OCI-LY1 (cell line): Measurements from ENCODE around the gene ZNF618.

Experiments used
- H2AFZ ChIP-seq: fragments of 200-600 bp; sonication (generic), shearing (Covaris generic); 2 replicates; pipeline ENCODE4 v1.6.0; 2014; ENCODE audit warnings: antibody characterized with exemption, mild to moderate bottlenecking, low read length
- H3F3A ChIP-seq: fragments of 200-600 bp; sonication (generic), shearing (Covaris generic); 2 replicates; pipeline ENCODE4 v1.6.0; 2014; ENCODE audit warnings: mild to moderate bottlenecking, antibody characterized with exemption, low read length, moderate library complexity; ENCODE audit not compliant: insufficient read depth
- H3K27ac ChIP-seq: fragments of 200-600 bp; sonication (generic); 2 replicates; pipeline ENCODE4 v1.5.1; 2014; ENCODE audit warnings: low read length, mixed run types, mild to moderate bottlenecking, low read depth; ENCODE audit not compliant: poor library complexity, severe bottlenecking
- H3K27me3 ChIP-seq: fragments of 200-600 bp; sonication (generic); 2 replicates; pipeline ENCODE4 v1.6.0; 2014; ENCODE audit warnings: antibody characterized with exemption, mild to moderate bottlenecking, low read length, moderate library complexity; ENCODE audit not compliant: insufficient read depth
- H3K36me3 ChIP-seq: fragments of 200-600 bp; sonication (generic); 2 replicates; pipeline ENCODE4 v1.6.1; 2014; ENCODE audit warnings: mild to moderate bottlenecking, antibody characterized with exemption, low read length, moderate library complexity, mixed read lengths; ENCODE audit not compliant: insufficient read depth
- H3K4me1 ChIP-seq: fragments of 200-600 bp; sonication (generic); 2 replicates; pipeline ENCODE4 v1.5.1; 2014; ENCODE audit warnings: mild to moderate bottlenecking, low read length, moderate library complexity; ENCODE audit not compliant: insufficient read depth, severe bottlenecking
- H3K4me2 ChIP-seq: fragments of 200-600 bp; sonication (generic), shearing (Covaris generic); 2 replicates; pipeline ENCODE4 v1.6.1; 2014; ENCODE audit warnings: low read length
- H3K4me3 ChIP-seq: fragments of 200-600 bp; sonication (generic); 2 replicates; pipeline ENCODE4 v1.5.1; 2014; ENCODE audit warnings: low read length, low read depth, mild to moderate bottlenecking, mixed read lengths; ENCODE audit not compliant: poor library complexity, severe bottlenecking
- H3K79me2 ChIP-seq: fragments of 200-600 bp; shearing (Covaris generic); 2 replicates; pipeline ENCODE4 v1.6.1; 2016; ENCODE audit warnings: mixed run types, low read length, mixed read lengths; ENCODE audit not compliant: insufficient read depth
- H3K9ac ChIP-seq: fragments of 200-600 bp; sonication (generic), shearing (Covaris generic); 2 replicates; pipeline ENCODE4 v1.6.1; 2014; ENCODE audit warnings: mild to moderate bottlenecking, low read length, mixed read lengths
- H3K9me2 ChIP-seq: fragments of 200-600 bp; sonication (generic), shearing (Covaris generic); 2 replicates; pipeline ENCODE4 v1.6.1; 2014; ENCODE audit warnings: low read depth, mild to moderate bottlenecking, low read length, mixed read lengths
- H3K9me3 ChIP-seq: fragments of 200-600 bp; shearing (Covaris generic); 2 replicates; pipeline ENCODE4 v1.6.1; 2014; ENCODE audit warnings: low read length, mixed read lengths
- H4K20me1 ChIP-seq: fragments of 200-600 bp; sonication (generic), shearing (Covaris generic); 2 replicates; pipeline ENCODE4 v1.6.0; 2016; ENCODE audit warnings: mild to moderate bottlenecking, low read length; ENCODE audit not compliant: insufficient read depth
- CTCF ChIP-seq: fragments of 200-600 bp; sonication (generic), shearing (Covaris generic); IDR thresholded peaks from 2 replicates; pipeline ENCODE4 v1.5.1; 2017; ENCODE audit warnings: mild to moderate bottlenecking, antibody characterized with exemption, low read length, moderate library complexity, mixed read lengths
- EZH2 ChIP-seq: fragments of 200-600 bp; sonication (generic), shearing (Covaris generic); IDR thresholded peaks from 2 replicates; pipeline ENCODE4 v1.8.0; 2017; ENCODE audit warnings: borderline replicate concordance, mixed run types, mild to moderate bottlenecking, antibody characterized with exemption, low read length, moderate library complexity, mixed read lengths

ZNF618 gene

GRCh38 chr9:113903514-113904077 lies 27.5 kb downstream of the ZNF618 start:
- H3K4me3 ChIP-seq = no peak overlapping the region
- no peak overlapping the region for H3K9ac ChIP-seq
- no peak overlapping the region for H2AFZ ChIP-seq
- 0 out of 2 replicates have a peak, but pooled peaks cover 5% of the 10 kb centered on the region for H3K27me3 ChIP-seq
- no peak overlapping the region for H3K27ac ChIP-seq
- TF ChIP-seq CTCF = no peak
- no peak for TF ChIP-seq EZH2
- no peaks in the 10 kb centered on the region for H3K36me3 ChIP-seq
- no peaks in the 10 kb centered on the region for H4K20me1 ChIP-seq
- no peaks in the 10 kb centered on the region for H3K4me1 ChIP-seq
- no peaks in the 10 kb centered on the region for H3K9me2 ChIP-seq
- H3F3A ChIP-seq = no peaks in the 10 kb centered on the region
- H3K9me3 ChIP-seq = 0 out of 2 replicates have a peak, but pooled peaks cover 2% of the 10 kb centered on the region
- H3K79me2 ChIP-seq = no peaks in the 10 kb centered on the region
- no peak overlapping the region for H3K4me2 ChIP-seq

- Histone ChIP-seq H3K27me3 (0 out of 2 replicates have a peak, but pooled peaks cover 5% of the 10 kb centered on the region), H3K36me3 (no peaks in the 10 kb centered on the region), H3F3A (no peaks in the 10 kb centered on the region), H4K20me1 (no peaks in the 10 kb centered on the region), H3K9me2 (no peaks in the 10 kb centered on the region), H2AFZ (no peak overlapping the region), H3K4me3 (no peak overlapping the region), H3K4me1 (no peaks in the 10 kb centered on the region), H3K4me2 (no peak overlapping the region), H3K27ac (no peak overlapping the region), H3K9ac (no peak overlapping the region), H3K79me2 (no peaks in the 10 kb centered on the region), H3K9me3 (0 out of 2 replicates have a peak, but pooled peaks cover 2% of the 10 kb centered on the region)
- no peak for TF ChIP-seq EZH2
- no peak for TF ChIP-seq CTCF
Observed at GRCh38 chr9:113906411-113907110, 30.5 kb downstream of the ZNF618 start.

- Histone ChIP-seq H3K9ac (no peak overlapping the region), H3K9me2 (no peaks in the 10 kb centered on the region), H3K4me1 (no peaks in the 10 kb centered on the region), H4K20me1 (no peaks in the 10 kb centered on the region), H3K4me2 (no peak overlapping the region), H3K27me3 (0 out of 2 replicates have a peak, but pooled peaks cover 5% of the 10 kb centered on the region), H3K79me2 (no peaks in the 10 kb centered on the region), H3F3A (no peaks in the 10 kb centered on the region), H3K4me3 (no peak overlapping the region), H2AFZ (no peak overlapping the region), H3K9me3 (0 out of 2 replicates have a peak, but pooled peaks cover 2% of the 10 kb centered on the region), H3K36me3 (no peaks in the 10 kb centered on the region), H3K27ac (no peak overlapping the region)
- no peak for TF ChIP-seq CTCF
- TF ChIP-seq EZH2 = no peak
Observed at GRCh38 chr9:113907282-113907681, 31.2 kb downstream of the ZNF618 start.
